HG02571 (cell line): ENCODE measurements around the gene HSPA13.
"Not testable (repeated sequence)": the region's sequence is repeated elsewhere in the genome, so short reads cannot be mapped to it uniquely, and the experiment has no call there.

Experiments
- ATAC-seq: cut with Tn5 transposase; IDR thresholded peaks from one replicate; pipeline ENCODE4 v1.9.1; 2021; ENCODE audit warnings: mild to moderate bottlenecking, moderate library complexity; ENCODE audit not compliant: unreplicated experiment

The HSPA13 gene, protein sequence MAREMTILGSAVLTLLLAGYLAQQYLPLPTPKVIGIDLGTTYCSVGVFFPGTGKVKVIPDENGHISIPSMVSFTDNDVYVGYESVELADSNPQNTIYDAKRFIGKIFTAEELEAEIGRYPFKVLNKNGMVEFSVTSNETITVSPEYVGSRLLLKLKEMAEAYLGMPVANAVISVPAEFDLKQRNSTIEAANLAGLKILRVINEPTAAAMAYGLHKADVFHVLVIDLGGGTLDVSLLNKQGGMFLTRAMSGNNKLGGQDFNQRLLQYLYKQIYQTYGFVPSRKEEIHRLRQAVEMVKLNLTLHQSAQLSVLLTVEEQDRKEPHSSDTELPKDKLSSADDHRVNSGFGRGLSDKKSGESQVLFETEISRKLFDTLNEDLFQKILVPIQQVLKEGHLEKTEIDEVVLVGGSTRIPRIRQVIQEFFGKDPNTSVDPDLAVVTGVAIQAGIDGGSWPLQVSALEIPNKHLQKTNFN

DNA sequence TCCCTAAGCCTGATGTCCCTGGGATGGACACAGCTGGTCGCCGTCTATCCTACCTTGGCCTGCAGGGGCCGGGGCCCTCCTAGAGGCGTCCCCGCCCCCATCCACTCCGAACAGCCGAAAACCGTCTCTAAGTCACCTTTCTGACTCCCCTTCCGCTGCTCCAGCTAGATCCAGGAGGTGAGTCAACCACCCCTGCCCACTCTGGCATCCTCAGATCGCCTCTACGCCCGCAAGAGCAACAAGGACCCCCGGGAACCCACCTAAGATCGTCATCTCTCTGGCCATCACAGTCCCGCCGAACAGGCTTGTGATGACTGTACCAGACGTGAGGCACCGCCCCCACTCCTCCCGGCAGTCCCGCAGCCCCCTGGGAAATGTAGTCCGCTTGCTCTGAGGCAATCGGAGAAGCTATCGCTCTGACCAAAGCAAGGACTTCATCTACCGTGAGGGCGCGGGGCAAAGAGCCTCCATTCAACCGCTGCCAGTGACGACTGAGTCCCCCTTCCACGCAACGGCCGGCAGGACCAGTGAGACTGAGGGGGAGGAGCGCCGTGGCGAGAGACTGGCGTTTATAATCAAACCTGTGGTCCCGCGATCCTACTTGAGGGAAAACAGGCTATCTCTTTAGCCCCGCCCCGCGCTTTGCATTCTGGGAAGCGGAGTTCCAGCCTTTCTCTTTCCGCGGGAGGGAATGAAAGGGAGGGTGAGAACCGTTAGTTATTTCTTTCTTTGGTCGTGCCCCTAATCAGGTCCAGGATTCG lies at the start of gene HSPA13:
Gene HSPA13 (minus strand): TSS at position 312 of the 761 bp plus-strand sequence. CDS start 27 bp downstream, at position 285.
- ATAC-seq, result peak; percentile 98

GRCh38 chr21:14418920-14419319 lies 36.0 kb upstream of the HSPA13 start:
- ATAC-seq, result no peak

DNA sequence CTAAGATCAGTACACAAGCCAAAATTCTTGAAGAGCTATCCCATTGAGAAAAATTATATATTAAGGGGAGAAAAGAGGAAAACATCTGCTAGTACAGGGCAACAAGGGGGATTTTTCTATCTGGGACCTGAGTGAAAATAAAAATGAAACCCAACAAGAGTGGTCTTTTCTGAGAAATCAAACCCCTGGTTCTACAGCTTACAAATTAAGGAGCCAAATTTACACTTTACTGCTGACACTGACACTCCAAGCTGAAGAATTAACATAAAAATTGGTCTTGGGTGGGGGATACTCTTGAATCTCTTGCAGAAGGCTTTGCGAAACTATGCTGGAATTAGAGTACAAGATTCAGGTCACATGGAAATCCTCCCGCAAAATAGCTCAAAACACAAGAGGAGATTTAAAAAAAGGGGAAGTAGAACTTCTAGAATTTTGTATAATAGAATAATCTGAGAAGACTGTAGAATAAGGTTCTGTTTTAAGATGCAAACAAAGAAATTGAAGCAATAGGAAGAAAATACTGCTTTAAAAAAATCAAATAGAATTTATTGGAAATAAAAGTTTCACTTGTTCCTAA lies 32.1 kb upstream of the HSPA13 start:
- ATAC-seq, result no peak

GRCh38 chr21:14405962-14406361 lies 23.0 kb upstream of the HSPA13 start:
- no peak for ATAC-seq

- ATAC-seq, result no peak
These were observed 22.3 kb upstream of the HSPA13 start for GRCh38 chr21:14405225-14405624.

DNA sequence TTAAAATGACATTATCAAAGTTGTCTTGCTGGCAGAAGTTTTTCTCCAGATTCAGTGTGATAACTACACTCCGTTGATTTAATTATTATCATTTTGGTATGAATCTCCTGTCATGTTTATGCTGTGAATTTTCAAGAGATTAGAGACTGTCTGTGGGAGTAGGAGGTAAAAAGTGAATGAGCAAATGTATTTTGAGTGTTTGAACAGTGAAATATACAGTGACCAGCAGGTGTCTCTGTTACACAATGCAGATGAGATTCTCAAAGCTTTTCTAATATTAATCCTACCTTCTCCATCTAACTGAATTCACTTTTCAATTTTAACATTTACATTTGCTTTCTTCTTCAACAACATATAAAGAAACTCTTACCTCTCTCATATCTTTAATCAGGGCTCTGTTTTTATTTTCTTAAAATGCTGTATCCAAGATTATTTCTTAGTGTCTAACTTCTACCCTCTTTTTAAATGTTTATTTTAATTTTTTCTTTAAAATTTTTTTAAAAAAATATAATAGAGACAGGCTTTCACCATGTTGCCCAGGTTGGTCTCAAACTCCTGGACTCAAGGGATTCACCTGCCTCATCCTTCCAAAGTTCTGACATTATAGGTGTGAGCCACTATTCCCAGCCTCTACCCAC lies 20.9 kb upstream of the HSPA13 start:
- no peak for ATAC-seq

- no peak for ATAC-seq
These were observed 18.3 kb upstream of the HSPA13 start for GRCh38 chr21:14401217-14401616.

DNA sequence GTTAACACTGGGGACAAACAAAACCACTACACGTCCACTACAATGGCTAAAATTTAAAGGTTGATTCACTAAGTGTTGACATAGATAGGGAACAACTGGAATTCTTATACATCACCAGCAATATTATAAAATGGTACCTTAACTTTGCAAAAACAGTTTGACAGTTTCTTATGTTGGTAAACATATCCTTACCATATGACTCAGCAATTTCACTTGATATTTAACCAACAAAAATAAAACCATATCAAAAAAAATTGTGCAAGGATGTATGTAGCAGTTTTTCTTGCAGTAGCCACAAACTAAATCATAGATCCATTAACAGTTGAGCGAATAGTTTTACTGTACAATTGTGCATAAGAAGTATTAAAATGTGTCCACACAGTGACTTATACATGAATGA lies 5.3 kb upstream of the HSPA13 start:
- no peak for ATAC-seq

DNA sequence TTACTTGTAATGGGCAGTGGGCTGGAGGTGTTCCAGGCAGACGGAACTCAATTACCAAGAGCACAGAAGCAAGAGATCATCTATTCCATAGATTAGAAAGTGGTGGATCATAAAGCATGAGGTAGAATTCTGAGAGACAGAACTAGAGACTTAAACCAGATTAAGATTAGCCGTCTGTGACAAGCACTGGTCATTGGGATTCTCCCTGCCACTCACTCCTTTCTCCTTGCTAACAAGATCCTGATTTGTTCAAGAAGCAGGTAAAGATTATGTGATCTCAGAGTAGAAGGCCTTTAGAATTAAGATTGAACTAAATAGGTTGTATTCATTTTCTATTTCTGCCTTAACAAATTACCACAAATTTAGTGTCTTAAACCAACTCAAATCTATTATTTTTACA lies 1.5 kb upstream of the HSPA13 start:
- no peak for ATAC-seq

GRCh38 chr21:14383596-14384180 lies 742 bp upstream of the HSPA13 start:
- ATAC-seq, result peak; percentile 23

DNA sequence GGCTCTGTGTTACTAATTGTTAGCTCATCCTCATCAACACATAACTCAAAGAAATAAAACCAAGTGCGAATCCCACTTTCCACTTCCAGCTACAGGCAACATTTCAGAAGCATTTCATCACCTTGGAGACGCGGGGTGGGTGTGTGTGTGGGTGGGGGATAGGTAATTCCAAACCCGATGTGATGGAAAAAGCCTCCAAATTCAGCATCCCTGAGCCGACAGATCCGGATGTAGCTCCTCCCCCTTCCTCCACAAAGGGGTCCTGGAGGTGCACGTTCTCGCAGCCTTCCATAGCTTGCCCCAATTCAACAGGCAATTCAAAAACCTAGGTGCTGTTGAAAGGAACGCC lies 486 bp downstream of the HSPA13 start:
- no peak for ATAC-seq

DNA sequence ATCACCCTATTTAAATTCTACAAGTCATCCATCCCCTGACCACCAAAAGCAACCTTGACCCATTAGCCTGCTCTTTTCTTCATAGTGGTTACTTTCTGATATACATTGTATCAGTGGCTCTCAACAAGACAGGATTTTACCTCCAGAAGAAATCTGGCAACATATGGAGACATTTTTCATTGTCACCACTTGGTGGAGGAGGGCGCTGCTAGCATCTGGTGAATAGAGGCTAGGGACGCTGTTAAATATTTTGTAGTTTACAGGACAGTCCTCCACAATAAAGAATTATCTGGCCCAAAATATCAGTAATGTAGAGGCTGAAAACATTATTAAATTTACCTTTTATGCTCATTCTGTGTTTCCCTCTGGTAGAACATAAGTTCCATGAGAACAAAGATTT lies 6.1 kb downstream of the HSPA13 start:
- ATAC-seq, result no peak

- no peak for ATAC-seq
These were observed 15.9 kb downstream of the HSPA13 start for GRCh38 chr21:14366998-14367397.

GRCh38 chr21:14361958-14362357 lies 21.0 kb downstream of the HSPA13 start:
- no peak for ATAC-seq

GRCh38 chr21:14358775-14359174 lies 24.2 kb downstream of the HSPA13 start:
- ATAC-seq, result no peak

DNA sequence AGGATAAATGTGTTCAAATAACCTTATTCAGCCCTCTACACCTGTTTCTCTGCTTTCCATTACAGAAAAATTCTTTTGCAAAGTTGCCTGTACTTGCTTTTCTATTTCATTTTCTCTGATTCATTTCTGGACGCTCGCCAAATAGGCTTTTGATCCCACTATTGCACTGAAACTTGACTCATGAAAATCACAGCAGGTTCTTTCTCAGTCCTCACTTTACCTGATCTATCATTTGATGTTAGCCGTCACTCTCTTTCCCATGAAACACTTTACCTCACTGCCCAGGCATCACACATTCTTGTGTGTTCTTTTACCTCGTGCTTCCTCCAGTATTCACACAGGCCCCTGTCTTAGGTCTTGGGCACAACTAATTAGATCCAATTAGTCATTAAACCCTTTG lies 26.2 kb downstream of the HSPA13 start:
- no peak for ATAC-seq

GRCh38 chr21:14354515-14354914 lies 28.4 kb downstream of the HSPA13 start:
- ATAC-seq, result no peak

DNA sequence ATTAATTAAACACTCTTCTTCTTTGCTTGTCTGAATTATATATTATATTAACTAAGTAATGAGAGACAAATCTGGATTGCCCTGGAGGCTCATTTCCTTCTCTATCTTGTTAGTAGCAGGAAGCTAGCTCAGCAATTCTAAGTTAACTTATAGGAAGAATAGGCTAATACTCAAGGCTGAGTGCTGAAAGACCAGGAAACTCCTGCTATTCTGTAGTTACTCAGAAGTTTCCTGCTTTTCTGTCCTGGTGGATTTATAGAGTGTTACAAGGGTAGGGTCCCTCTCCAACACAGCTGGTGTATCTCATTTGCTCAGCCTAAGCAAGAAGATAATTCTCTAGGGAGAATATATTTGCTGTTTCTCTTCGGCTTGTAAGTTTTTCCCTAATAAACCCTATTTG lies 29.2 kb downstream of the HSPA13 start:
- no peak for ATAC-seq

DNA sequence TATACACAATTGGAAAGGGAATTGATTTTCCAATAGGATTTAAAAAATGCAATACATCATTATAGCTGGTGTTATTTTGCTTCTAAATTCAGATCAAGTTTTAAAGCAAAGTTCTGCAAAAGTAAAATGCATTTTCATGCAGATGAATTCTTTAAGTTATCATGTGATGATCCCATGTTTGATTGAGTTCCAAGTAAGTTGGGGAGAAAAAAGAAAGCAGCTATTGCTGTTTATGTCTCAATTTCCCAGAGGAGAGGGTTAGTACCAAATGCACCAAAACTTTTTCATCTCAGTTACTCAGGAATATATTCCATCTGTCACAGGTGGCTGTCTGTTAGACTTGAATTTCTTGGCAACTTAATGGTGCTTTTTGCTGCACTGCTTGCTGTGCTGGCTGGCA lies 29.7 kb downstream of the HSPA13 start:
- ATAC-seq, result no peak

DNA sequence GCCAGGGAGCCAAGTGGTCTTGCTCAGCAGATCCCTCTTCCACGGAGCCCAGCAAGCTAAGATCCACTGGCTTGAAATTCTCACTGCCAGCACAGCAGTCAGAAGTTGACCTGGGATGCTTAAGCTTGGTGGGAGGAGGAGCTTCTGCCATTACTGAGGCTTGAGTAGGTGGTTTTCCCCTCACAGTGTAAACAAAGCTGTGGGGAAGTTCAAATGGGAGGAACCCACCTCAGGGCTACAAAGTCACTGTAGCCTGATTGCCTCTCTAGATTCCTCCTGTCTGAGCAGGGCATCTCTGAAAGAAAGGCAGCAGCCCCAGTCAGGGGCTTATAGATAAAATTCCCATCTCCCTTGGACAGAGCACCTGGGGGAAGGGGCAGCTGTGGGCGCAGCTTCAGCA lies 55.6 kb downstream of the HSPA13 start:
- not testable (repeated sequence) for ATAC-seq

GRCh38 chr21:14325595-14325994 lies 57.4 kb downstream of the HSPA13 start:
- no peak for ATAC-seq
